ENCODE results near the gene MCM8.

The MCM8 gene

GRCh38 chr20:6007529-6008103 is 57.2 kb downstream of the MCM8 start:
- H3K9me3 ChIP-seq (ENCODE audit: control insufficient read depth, low read depth, low read length): no peaks in the 10 kb centered on the region
- peak overlapping the region; percentile 92 for H3K4me3 ChIP-seq (ENCODE audit: low read length)
- H3K36me3 ChIP-seq (ENCODE audit: control insufficient read depth, low read depth, low read length): peaks cover 25% of the 10 kb centered on the region
- H3K4me1 ChIP-seq (ENCODE audit: control insufficient read depth, low read depth, low read length): peaks cover 8% of the 10 kb centered on the region
- no peaks in the 10 kb centered on the region for H3K27me3 ChIP-seq (ENCODE audit: control insufficient read depth, insufficient read depth, low read length)
- no peak overlapping the region for H3K27ac ChIP-seq (ENCODE audit: low read length)
- no peak overlapping the region for H3K9ac ChIP-seq (ENCODE audit: low read length)

- no peak overlapping the region for H3K4me3 ChIP-seq (ENCODE audit: low read length)
- H3K9me3 ChIP-seq (ENCODE audit: control insufficient read depth, low read depth, low read length): no peaks in the 10 kb centered on the region
- H3K27me3 ChIP-seq (ENCODE audit: control insufficient read depth, insufficient read depth, low read length): no peaks in the 10 kb centered on the region
- no peak overlapping the region for H3K27ac ChIP-seq (ENCODE audit: low read length)
- H3K4me1 ChIP-seq (ENCODE audit: control insufficient read depth, low read depth, low read length): peaks cover 8% of the 10 kb centered on the region
- peaks cover 28% of the 10 kb centered on the region for H3K36me3 ChIP-seq (ENCODE audit: control insufficient read depth, low read depth, low read length)
- no peak overlapping the region for H3K9ac ChIP-seq (ENCODE audit: low read length)
These were observed 57.8 kb downstream of the MCM8 start for GRCh38 chr20:6008254-6008653.

- Histone ChIP-seq H3K4me1 (ENCODE audit: control insufficient read depth, low read depth, low read length) (peaks cover 5% of the 10 kb centered on the region), H3K9me3 (ENCODE audit: control insufficient read depth, low read depth, low read length) (no peaks in the 10 kb centered on the region), H3K27me3 (ENCODE audit: control insufficient read depth, insufficient read depth, low read length) (no peaks in the 10 kb centered on the region), H3K36me3 (ENCODE audit: control insufficient read depth, low read depth, low read length) (peaks cover 46% of the 10 kb centered on the region), H3K9ac (ENCODE audit: low read length) (no peak overlapping the region), H3K27ac (ENCODE audit: low read length) (no peak overlapping the region), H3K4me3 (ENCODE audit: low read length) (no peak overlapping the region)
These were observed 61.7 kb downstream of the MCM8 start for GRCh38 chr20:6012179-6012578.

- H3K27ac ChIP-seq (ENCODE audit: low read length): no peak overlapping the region
- no peak overlapping the region for H3K4me3 ChIP-seq (ENCODE audit: low read length)
- no peaks in the 10 kb centered on the region for H3K27me3 ChIP-seq (ENCODE audit: control insufficient read depth, insufficient read depth, low read length)
- H3K9ac ChIP-seq (ENCODE audit: low read length): no peak overlapping the region
- H3K4me1 ChIP-seq (ENCODE audit: control insufficient read depth, low read depth, low read length): no peaks in the 10 kb centered on the region
- peaks cover 51% of the 10 kb centered on the region for H3K36me3 ChIP-seq (ENCODE audit: control insufficient read depth, low read depth, low read length)
- H3K9me3 ChIP-seq (ENCODE audit: control insufficient read depth, low read depth, low read length): no peaks in the 10 kb centered on the region
These were observed 63.6 kb downstream of the MCM8 start for GRCh38 chr20:6014017-6014416.

- peaks cover 48% of the 10 kb centered on the region for H3K36me3 ChIP-seq (ENCODE audit: control insufficient read depth, low read depth, low read length)
- no peak overlapping the region for H3K9ac ChIP-seq (ENCODE audit: low read length)
These were observed 64.5 kb downstream of the MCM8 start for GRCh38 chr20:6014957-6015356.

GRCh38 chr20:6017467-6017866 is 67.0 kb downstream of the MCM8 start:
- Histone ChIP-seq H3K36me3 (ENCODE audit: control insufficient read depth, low read depth, low read length) (peaks cover 27% of the 10 kb centered on the region), H3K4me3 (ENCODE audit: low read length) (no peak overlapping the region), H3K9ac (ENCODE audit: low read length) (no peak overlapping the region), H3K27me3 (ENCODE audit: control insufficient read depth, insufficient read depth, low read length) (no peaks in the 10 kb centered on the region), H3K4me1 (ENCODE audit: control insufficient read depth, low read depth, low read length) (no peaks in the 10 kb centered on the region), H3K9me3 (ENCODE audit: control insufficient read depth, low read depth, low read length) (no peaks in the 10 kb centered on the region), H3K27ac (ENCODE audit: low read length) (no peak overlapping the region)

More at GRCh38 chr20:6014957-6015356, 64.5 kb downstream of the MCM8 start:
- no peaks in the 10 kb centered on the region for H3K4me1 ChIP-seq (ENCODE audit: control insufficient read depth, low read depth, low read length)
- H3K9me3 ChIP-seq (ENCODE audit: control insufficient read depth, low read depth, low read length): no peaks in the 10 kb centered on the region
- no peak overlapping the region for H3K27ac ChIP-seq (ENCODE audit: low read length)
- no peak overlapping the region for H3K4me3 ChIP-seq (ENCODE audit: low read length)
- H3K27me3 ChIP-seq (ENCODE audit: control insufficient read depth, insufficient read depth, low read length): no peaks in the 10 kb centered on the region

- no peak overlapping the region for H3K27ac ChIP-seq (ENCODE audit: low read length)
- H3K27me3 ChIP-seq (ENCODE audit: control insufficient read depth, insufficient read depth, low read length): no peaks in the 10 kb centered on the region
- no peak overlapping the region for H3K9ac ChIP-seq (ENCODE audit: low read length)
- no peaks in the 10 kb centered on the region for H3K4me1 ChIP-seq (ENCODE audit: control insufficient read depth, low read depth, low read length)
- H3K4me3 ChIP-seq (ENCODE audit: low read length): no peak overlapping the region
- peaks cover 24% of the 10 kb centered on the region for H3K36me3 ChIP-seq (ENCODE audit: control insufficient read depth, low read depth, low read length)
- no peaks in the 10 kb centered on the region for H3K9me3 ChIP-seq (ENCODE audit: control insufficient read depth, low read depth, low read length)
These were observed 67.4 kb downstream of the MCM8 start for GRCh38 chr20:6017880-6018279.

GRCh38 chr20:6024768-6025167 is 74.3 kb downstream of the MCM8 start:
- Histone ChIP-seq H3K27me3 (ENCODE audit: control insufficient read depth, insufficient read depth, low read length) (no peaks in the 10 kb centered on the region), H3K4me1 (ENCODE audit: control insufficient read depth, low read depth, low read length) (no peaks in the 10 kb centered on the region), H3K36me3 (ENCODE audit: control insufficient read depth, low read depth, low read length) (peaks cover 7% of the 10 kb centered on the region), H3K4me3 (ENCODE audit: low read length) (no peak overlapping the region), H3K27ac (ENCODE audit: low read length) (no peak overlapping the region), H3K9ac (ENCODE audit: low read length) (no peak overlapping the region), H3K9me3 (ENCODE audit: control insufficient read depth, low read depth, low read length) (no peaks in the 10 kb centered on the region)

- no peak overlapping the region for H3K4me3 ChIP-seq (ENCODE audit: low read length)
- no peaks in the 10 kb centered on the region for H3K4me1 ChIP-seq (ENCODE audit: control insufficient read depth, low read depth, low read length)
- peaks cover 7% of the 10 kb centered on the region for H3K36me3 ChIP-seq (ENCODE audit: control insufficient read depth, low read depth, low read length)
- H3K27me3 ChIP-seq (ENCODE audit: control insufficient read depth, insufficient read depth, low read length): no peaks in the 10 kb centered on the region
- H3K9me3 ChIP-seq (ENCODE audit: control insufficient read depth, low read depth, low read length): no peaks in the 10 kb centered on the region
- H3K9ac ChIP-seq (ENCODE audit: low read length): no peak overlapping the region
- no peak overlapping the region for H3K27ac ChIP-seq (ENCODE audit: low read length)
These were observed 75.6 kb downstream of the MCM8 start for GRCh38 chr20:6026051-6026450.

GRCh38 chr20:6028818-6029217 is 78.4 kb downstream of the MCM8 start:
- Histone ChIP-seq H3K4me3 (ENCODE audit: low read length) (no peak overlapping the region), H3K27ac (ENCODE audit: low read length) (no peak overlapping the region), H3K9ac (ENCODE audit: low read length) (no peak overlapping the region), H3K4me1 (ENCODE audit: control insufficient read depth, low read depth, low read length) (no peaks in the 10 kb centered on the region), H3K9me3 (ENCODE audit: control insufficient read depth, low read depth, low read length) (no peaks in the 10 kb centered on the region), H3K36me3 (ENCODE audit: control insufficient read depth, low read depth, low read length) (peaks cover 8% of the 10 kb centered on the region), H3K27me3 (ENCODE audit: control insufficient read depth, insufficient read depth, low read length) (no peaks in the 10 kb centered on the region)

GRCh38 chr20:6029538-6029937 is 79.1 kb downstream of the MCM8 start:
- H3K27me3 ChIP-seq (ENCODE audit: control insufficient read depth, insufficient read depth, low read length): no peaks in the 10 kb centered on the region
- no peaks in the 10 kb centered on the region for H3K4me1 ChIP-seq (ENCODE audit: control insufficient read depth, low read depth, low read length)
- no peak overlapping the region for H3K27ac ChIP-seq (ENCODE audit: low read length)
- H3K36me3 ChIP-seq (ENCODE audit: control insufficient read depth, low read depth, low read length): peaks cover 10% of the 10 kb centered on the region
- no peaks in the 10 kb centered on the region for H3K9me3 ChIP-seq (ENCODE audit: control insufficient read depth, low read depth, low read length)
- H3K9ac ChIP-seq (ENCODE audit: low read length): no peak overlapping the region
- H3K4me3 ChIP-seq (ENCODE audit: low read length): no peak overlapping the region

GRCh38 chr20:6030453-6031080 is 80.1 kb downstream of the MCM8 start:
- H3K4me1 ChIP-seq (ENCODE audit: control insufficient read depth, low read depth, low read length): no peaks in the 10 kb centered on the region
- H3K27me3 ChIP-seq (ENCODE audit: control insufficient read depth, insufficient read depth, low read length): no peaks in the 10 kb centered on the region
- no peak overlapping the region for H3K4me3 ChIP-seq (ENCODE audit: low read length)
- H3K27ac ChIP-seq (ENCODE audit: low read length): no peak overlapping the region
- H3K9ac ChIP-seq (ENCODE audit: low read length): no peak overlapping the region
- no peaks in the 10 kb centered on the region for H3K9me3 ChIP-seq (ENCODE audit: control insufficient read depth, low read depth, low read length)
- H3K36me3 ChIP-seq (ENCODE audit: control insufficient read depth, low read depth, low read length): peaks cover 15% of the 10 kb centered on the region

Data from iPS-18a (cell line).